ENCODE results near the gene H2BW2. TPM values are rescaled to one million over a fixed set of nuclear protein-coding genes. Genes with fewer than 3 reads are reported as not detected.

Gene H2BW2
- polyA plus RNA-seq, 3 donors = not detected

GRCh38 chrX:104085477-104085876 is 45.7 kb downstream of the H2BW2 start:
- no peaks in the 10 kb centered on the region for H3K9me3 ChIP-seq (replicated peaks in 1 of 2; ENCODE audit: control insufficient read depth in 1 of 2, insufficient read depth in 1 of 2, low read length in 2 of 2)
- no peak overlapping the region for H3K4me3 Mint-ChIP-seq
- no peak for TF ChIP-seq CTCF (IDR thresholded peaks at IDR 0.05)
- intact Hi-C loops (cut with micrococcal nuclease) = no loop called here
- WGBS (ENCODE audit: insufficient coverage) = no CpG with 5 or more reads among the region's 7 CpGs
- no peak overlapping the region for H2AFZ ChIP-seq (ENCODE audit: insufficient read depth, low read depth, low read length, poor library complexity, severe bottlenecking)
- H3K4me1 Mint-ChIP-seq = no peaks in the 10 kb centered on the region
- H4K20me1 ChIP-seq (ENCODE audit: insufficient read depth, low read length) = no peaks in the 10 kb centered on the region
- DNase-seq = no peak
- H3K4me3 ChIP-seq (replicated peaks in 1 of 3; ENCODE audit: low read depth in 2 of 3, low read length in 3 of 3) = no peak overlapping the region
- H3K9me3 Mint-ChIP-seq = peaks cover 0 to 2% (median 0%) of the 10 kb centered on the region in 7 donors
- no peaks in the 10 kb centered on the region for H3K4me1 ChIP-seq (ENCODE audit: control insufficient read depth in 1 of 2, insufficient read depth in 2 of 2, low read length in 2 of 2)
- no peaks in the 10 kb centered on the region for H3K36me3 Mint-ChIP-seq
- H3K27ac Mint-ChIP-seq = no peak overlapping the region
- no peaks in the 10 kb centered on the region for H3K79me2 ChIP-seq (ENCODE audit: insufficient read depth, low read length)
- H3K36me3 ChIP-seq (replicated peaks in 1 of 2; ENCODE audit: control insufficient read depth in 1 of 2, insufficient read depth in 2 of 2, low read length in 2 of 2) = no peaks in the 10 kb centered on the region
- H3K27me3 Mint-ChIP-seq (ENCODE audit: low read depth in 3 of 3) = peaks cover 0 to 3% (median 2%) of the 10 kb centered on the region in 3 donors
- no peak overlapping the region for H3K4me2 ChIP-seq (replicated peaks; ENCODE audit: extremely low read depth, low read length, poor library complexity, severe bottlenecking)
- H3K9ac ChIP-seq (ENCODE audit: insufficient read depth, low read length, poor library complexity, severe bottlenecking) = no peak overlapping the region
- H3K27ac ChIP-seq (ENCODE audit: low read depth in 1 of 2, low read length in 2 of 2) = no peak overlapping the region
- H3K27me3 ChIP-seq (ENCODE audit: control insufficient read depth in 2 of 2, insufficient read depth in 2 of 2, low read length in 2 of 2) = no peaks in the 10 kb centered on the region

GRCh38 chrX:104085919-104086318 is 46.2 kb downstream of the H2BW2 start:
- no peaks in the 10 kb centered on the region for H3K27me3 ChIP-seq (ENCODE audit: control insufficient read depth in 2 of 2, insufficient read depth in 2 of 2, low read length in 2 of 2)
- Mint-ChIP-seq H3K9me3 (peaks cover 0 to 2% (median 0%) of the 10 kb centered on the region in 7 donors), H3K4me3 (no peak overlapping the region), H3K4me1 (no peaks in the 10 kb centered on the region), H3K27me3 (ENCODE audit: low read depth in 3 of 3) (peaks cover 0 to 3% (median 2%) of the 10 kb centered on the region in 3 donors), H3K27ac (no peak overlapping the region), H3K36me3 (no peaks in the 10 kb centered on the region)
- H4K20me1 ChIP-seq (ENCODE audit: insufficient read depth, low read length) = no peaks in the 10 kb centered on the region
- H3K4me3 ChIP-seq (replicated peaks in 1 of 3; ENCODE audit: low read depth in 2 of 3, low read length in 3 of 3) = no peak overlapping the region
- 94% methylated on average over 3 of the region's 7 CpGs for WGBS (ENCODE audit: insufficient coverage)
- no peaks in the 10 kb centered on the region for H3K79me2 ChIP-seq (ENCODE audit: insufficient read depth, low read length)
- no peak overlapping the region for H3K27ac ChIP-seq (ENCODE audit: low read depth in 1 of 2, low read length in 2 of 2)
- H3K9me3 ChIP-seq (replicated peaks in 1 of 2; ENCODE audit: control insufficient read depth in 1 of 2, insufficient read depth in 1 of 2, low read length in 2 of 2) = no peaks in the 10 kb centered on the region
- H2AFZ ChIP-seq (ENCODE audit: insufficient read depth, low read depth, low read length, poor library complexity, severe bottlenecking) = no peak overlapping the region
- no peak overlapping the region for H3K4me2 ChIP-seq (replicated peaks; ENCODE audit: extremely low read depth, low read length, poor library complexity, severe bottlenecking)
- intact Hi-C loops (cut with micrococcal nuclease) = no loop called here
- no peak for DNase-seq
- no peaks in the 10 kb centered on the region for H3K4me1 ChIP-seq (ENCODE audit: control insufficient read depth in 1 of 2, insufficient read depth in 2 of 2, low read length in 2 of 2)
- TF ChIP-seq CTCF (IDR thresholded peaks at IDR 0.05) = no peak
- H3K9ac ChIP-seq (ENCODE audit: insufficient read depth, low read length, poor library complexity, severe bottlenecking) = no peak overlapping the region
- no peaks in the 10 kb centered on the region for H3K36me3 ChIP-seq (replicated peaks in 1 of 2; ENCODE audit: control insufficient read depth in 1 of 2, insufficient read depth in 2 of 2, low read length in 2 of 2)

Other genes with a start within 250 kb of the H2BW2 start
- under 1 TPM in 2 of 3 donors, not detected in 1; 0.01 to 0.08 TPM for gene RAB9B, start 207.7 kb upstream of the H2BW2 start, polyA plus RNA-seq
- 1 to 10 TPM; 1.1 to 2.2 (median 2.0) TPM for gene TMSB15B, start 77.3 kb upstream of the H2BW2 start, polyA plus RNA-seq
- not detected for gene H2BW1, start 26.2 kb upstream of the H2BW2 start, polyA plus RNA-seq
- under 1 TPM in 1 of 3 donors, not detected in 2; 0.21 TPM for gene TMSB15C, start 36.3 kb downstream of the H2BW2 start, polyA plus RNA-seq
- gene ZCCHC18, start 72.6 kb downstream of the H2BW2 start, polyA plus RNA-seq = not detected
- gene SLC25A53, start 117.1 kb downstream of the H2BW2 start, polyA plus RNA-seq = 1 to 10 TPM; 5.9 to 9.6 (median 7.6) TPM
- gene FAM199X, start 126.5 kb downstream of the H2BW2 start, polyA plus RNA-seq = 1 to 10 TPM; 4.1 to 8.2 (median 5.0) TPM
- gene ESX1, start 215.0 kb downstream of the H2BW2 start, polyA plus RNA-seq = not detected

Data from CD14-positive monocyte (primary cell).